Inflammatory macrophage treated with lipopolysaccharide for 4 hours (primary cell): ENCODE data around the gene EPAS1.
A peak's percentile ranks its signal among the peaks of the same experiment; 100 is the strongest.

Source experiments
- DNase-seq: peaks from one replicate; pipeline ENCODE4 v3.0.0-alpha.2; 2020

The EPAS1 gene

DNA sequence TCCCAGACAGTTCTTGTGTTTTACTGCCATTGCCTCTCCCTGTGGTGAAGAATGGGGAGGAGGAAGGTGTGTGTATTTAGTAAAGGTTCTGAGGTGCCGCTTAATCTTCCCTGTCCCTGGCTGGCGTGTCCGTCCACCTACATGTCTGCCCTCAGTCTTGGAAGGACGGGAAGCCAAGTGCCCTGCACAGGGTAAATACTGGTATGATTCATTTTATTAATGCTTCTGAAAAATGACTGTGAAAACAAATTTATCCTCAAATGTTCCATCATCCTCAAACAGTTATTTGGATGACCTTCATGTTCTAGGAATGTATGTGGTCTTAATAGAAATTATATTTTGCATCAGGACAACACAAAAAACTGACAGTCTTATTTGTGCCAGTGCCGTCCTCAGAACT, 6.6 kb downstream of the EPAS1 start:
- no peak for DNase-seq

DNA sequence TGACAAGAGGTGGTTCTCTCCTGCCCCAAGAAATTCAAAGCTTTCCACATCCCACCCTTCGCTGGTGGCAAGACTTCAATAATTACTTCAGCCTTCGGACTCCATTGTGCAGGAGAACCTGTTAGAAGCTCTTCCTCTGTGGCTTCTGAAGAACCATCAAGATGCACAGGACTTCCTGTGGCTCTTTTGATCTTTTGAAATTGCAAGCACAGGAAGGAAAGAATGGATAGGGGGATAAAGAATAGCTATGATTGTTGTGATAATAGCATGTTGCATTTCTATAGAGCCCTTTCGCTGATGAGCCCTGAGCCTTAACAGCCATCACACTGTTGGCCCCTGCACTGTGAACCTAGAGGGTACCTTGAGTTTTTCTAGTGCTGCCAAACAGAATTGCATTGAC, 7.4 kb downstream of the EPAS1 start:
- no peak for DNase-seq

DNA sequence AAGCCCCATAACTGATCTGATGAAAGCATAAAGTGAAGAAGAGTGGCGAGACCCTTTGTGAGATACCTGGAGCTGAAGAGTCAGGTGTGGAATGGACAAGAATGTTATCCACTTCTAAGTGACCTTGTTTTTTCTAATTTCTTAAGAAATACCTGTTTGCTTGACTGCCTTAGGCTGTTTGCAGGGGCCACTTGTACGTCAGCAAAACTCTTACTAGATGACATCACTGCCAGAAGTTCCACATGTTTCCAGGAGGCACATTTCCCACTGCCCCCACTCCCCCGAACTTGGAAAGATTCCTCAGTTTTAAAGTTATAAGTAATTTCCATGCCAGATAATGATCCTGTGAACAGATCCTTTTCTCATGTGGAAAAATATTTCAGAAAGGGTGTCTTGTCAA, 8.0 kb downstream of the EPAS1 start:
- no peak for DNase-seq

DNA sequence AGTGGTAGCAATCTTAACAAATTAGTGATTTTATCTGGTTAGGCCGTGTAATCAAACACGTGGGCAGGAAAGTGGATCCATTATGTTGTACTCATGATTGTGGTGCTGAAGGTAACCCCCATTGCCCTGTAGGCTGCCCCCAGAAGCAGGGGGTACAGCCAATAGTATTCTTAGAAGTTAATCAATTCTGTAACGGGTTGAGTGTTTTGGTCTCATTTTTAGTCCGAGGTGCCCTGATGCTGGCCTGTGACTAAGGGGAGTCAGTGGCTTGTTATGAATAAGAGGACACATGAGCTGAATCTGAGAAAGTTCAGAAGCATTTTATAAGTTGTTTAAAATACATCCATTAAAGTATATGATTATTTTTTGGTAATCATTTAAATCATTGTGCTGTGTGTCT, 8.6 kb downstream of the EPAS1 start:
- DNase-seq: no peak

DNA sequence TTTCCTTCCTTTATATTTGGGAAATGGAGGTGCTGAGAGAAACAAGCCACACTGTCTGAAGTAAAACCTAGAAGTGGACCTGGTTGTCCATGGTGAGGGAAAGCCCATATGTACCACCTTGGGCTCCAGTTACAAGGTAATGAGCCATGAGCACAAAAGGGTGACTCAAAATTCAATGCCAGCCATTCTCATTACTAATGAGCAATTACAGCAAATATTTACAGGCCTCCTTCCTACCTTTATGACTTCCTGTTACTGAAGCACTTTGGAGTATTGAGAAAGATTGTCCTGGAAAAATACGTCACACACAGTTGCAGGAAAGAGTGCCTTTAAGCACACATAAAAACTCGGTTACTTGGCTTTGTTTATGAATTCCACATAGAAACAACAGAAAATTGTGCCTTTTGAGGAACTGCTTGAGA, 9.1 kb downstream of the EPAS1 start:
- peak; percentile 33 for DNase-seq

DNA sequence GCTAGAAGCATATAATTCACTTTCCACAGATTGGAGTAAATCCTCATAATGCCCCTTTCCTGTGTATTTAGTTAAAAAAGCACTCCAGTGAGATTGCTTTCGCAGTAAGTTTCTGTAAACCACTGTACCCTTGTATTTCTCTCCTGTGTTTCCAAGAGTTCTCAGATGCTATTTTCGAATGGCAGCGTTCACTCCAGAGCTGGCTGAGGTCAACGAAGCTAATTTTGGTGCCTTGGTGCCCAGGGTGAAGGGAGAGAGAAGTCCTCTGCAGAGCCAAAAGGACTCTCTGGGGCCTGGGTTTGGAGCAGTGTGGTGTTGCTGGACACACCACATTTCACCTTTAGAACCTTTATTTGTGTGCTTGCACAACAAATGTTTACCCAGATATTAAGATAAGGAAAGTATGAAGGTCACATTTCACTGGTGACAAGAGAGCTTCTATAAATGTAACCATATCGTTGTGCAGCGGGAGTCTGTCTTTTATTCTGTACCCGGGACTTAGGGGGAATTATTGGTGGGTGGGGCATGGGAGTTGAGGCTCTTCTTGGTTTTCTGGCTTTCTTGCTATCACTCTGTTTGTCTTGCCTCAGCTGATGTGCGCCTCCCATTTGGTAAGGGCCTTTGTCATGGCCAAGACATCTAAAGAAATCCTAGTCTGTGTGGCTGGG, 9.9 kb downstream of the EPAS1 start:
- DNase-seq: no peak

DNA sequence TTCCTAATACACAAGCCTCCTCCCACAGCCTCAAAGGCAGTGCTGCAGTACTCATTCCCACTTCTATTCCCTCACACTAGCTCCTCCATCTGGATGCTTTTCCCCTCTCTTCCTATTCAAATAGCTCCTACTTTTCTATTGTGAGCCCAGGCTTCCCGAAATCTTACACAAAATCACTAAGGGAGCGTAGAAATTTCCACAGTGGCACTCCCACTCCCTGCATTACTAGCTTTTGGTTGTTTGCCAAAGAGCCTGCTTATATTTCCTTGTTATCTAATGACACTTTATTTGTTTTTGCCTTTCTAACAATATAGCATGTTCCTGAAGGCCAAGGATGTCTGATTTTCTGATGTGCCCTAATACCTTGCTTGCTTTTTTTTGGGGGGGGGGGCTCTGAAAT, 10.9 kb downstream of the EPAS1 start:
- DNase-seq: no peak

DNA sequence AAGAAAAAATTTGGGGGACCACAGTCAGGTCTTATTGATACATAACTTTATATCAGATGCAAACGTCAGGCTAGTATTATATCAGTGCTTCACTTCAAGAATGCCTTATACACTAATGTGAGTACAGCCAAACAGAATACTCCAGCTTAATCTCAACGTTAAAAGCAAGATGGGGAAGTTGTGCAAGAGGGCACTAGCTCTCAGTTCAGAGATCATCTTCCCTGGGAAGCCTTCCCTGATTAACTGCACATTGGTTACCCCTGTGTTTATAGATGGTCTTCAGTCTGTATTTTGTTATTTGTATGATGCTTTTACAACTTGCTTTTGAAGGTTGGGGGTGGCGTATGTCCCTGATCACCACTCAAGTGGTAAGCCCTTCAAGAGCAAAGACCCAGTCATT, 11.4 kb downstream of the EPAS1 start:
- peak; percentile 38 for DNase-seq

DNA sequence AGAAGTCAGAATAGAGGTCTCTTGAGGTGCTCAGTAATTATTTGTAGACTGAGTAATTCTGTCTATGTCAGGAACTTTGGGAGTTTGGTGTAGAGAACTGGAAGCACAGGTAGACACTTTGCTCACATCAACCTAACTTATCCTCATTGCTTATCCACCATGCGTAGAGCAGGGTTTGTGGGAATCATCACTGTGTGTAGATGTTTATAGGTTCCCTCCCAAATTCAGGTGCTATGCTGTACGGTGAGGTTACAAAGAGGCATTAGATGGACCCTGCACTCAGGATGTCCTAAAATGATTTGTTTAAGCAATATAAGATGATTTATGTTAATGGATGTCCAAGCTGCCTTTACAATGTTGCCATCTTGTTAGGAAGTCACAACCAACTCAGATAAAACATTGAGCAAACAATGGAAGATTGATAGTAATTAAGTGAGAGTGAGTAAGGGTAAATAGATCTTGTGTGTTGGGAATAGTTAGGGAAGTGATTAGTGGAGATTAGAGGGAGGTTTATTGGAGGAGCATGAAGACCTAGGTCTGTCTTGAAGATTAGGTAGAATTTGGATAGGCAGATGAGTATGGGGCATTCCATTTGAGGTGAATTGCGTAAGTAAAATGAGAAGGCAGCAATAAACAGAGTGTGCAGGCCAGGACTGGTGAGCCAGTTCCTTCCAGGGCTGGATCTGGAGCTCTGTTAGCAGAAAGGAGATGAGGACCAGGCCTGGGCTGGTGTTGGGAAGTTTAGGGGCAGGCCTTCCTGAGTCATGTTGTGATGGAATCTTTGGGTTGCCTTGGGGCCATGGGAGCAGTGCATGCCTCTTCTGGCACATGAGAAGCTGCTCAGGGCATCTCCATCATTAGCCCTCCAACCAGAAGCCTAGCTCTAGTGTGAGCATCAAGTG, 12.1 kb downstream of the EPAS1 start:
- no peak for DNase-seq

DNA sequence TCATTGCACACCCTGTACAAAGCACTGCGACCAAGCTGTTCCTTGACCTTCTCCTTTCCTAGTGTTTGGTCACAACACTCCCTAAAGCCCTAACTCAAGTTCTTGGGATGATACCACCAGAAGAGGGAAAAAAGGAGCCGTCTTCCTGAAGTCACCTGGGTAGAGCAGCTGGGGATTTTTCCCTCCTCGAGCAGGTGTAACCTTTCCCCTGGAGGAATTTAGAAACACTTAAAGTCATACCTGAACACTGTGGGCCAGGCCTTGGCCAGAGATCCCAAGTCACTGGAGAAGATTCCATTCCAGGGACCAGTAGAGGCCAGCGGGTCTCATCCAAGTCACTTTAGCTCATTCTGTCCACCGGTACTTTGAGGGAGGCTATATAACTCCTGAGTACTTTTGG, 13.2 kb downstream of the EPAS1 start:
- DNase-seq: no peak

DNA sequence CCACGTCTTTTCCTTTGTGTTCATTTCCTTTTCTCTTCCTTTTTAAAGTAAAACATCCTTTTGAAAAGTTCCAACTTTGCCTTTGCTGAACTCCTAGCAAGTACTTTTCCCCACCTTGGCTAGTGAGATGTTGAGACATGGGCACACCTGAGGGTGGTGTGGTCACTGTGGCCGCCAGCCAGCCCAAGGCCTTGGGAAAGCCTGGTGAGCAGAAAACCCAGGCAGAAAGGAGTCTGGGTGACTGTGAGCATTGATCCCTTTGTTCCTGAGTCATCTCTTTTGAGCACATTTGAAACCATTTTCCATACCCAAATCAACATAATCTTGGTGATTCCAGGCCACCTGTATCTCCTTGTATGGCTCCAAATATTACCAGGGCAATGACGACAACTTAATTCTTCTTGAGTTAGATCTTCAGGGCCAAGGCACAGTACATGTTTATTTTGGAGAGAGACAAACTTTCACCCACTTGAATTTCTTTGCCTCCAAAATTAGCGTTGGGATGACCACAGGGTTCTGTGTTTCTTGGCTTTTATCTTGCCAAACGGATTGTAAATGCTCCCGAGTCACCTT, 14.5 kb downstream of the EPAS1 start:
- no peak for DNase-seq

DNA sequence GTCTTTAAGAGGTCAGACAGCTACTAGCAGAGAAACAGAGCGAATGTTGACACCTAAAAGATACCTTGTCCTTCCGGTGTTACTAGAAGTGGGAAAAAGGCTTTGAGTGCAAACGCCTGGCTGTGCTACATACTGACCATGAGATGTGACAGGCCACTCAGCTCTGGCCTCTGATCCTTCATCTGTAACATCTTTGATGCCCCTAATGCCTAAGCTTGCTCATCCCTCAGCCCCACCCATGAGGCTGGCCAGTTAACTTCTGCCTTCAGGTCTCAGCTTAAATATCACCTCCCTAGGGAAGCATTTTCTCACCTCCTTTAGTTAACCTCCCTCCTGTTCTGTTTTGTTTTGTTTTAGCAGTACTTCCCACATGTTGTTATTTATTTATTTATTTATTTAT, 15.9 kb downstream of the EPAS1 start:
- no peak for DNase-seq

DNA sequence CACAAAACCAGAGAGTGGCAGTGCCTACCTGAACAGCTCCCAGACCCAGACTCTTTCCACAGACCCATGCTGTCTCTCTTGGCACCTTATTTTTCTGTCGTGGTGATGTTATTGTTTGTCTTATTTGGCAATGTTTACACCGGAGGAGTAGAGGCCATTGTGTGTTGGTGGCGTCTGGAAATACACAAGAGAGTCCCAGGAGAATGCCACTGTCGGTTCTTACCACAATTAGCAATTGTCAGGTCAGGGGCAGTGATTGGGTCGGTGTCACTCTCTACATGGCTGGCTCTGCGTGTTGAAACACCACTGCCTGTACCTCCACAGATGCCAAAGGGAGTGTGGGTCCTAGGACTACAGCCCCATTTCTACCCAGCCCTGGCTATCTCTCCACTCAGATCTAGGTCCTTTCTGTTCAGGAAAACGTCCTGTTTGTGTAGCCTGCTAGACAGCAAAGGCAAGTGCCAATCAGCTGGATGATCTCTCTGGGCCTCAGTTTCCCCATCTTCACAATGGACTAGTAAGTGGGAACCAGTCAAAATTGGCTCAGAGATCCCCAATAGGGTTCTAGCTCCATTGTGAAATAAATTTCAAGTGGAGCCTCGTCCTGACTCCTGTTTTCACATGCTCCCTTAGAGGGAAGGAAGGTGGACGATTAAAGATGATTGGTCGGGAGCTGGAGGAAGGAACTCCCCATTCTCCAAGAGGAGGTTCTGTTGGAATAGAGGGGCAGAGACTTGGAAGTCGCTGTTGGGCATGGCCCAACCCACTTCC, 17.0 kb downstream of the EPAS1 start:
- DNase-seq: no peak

DNA sequence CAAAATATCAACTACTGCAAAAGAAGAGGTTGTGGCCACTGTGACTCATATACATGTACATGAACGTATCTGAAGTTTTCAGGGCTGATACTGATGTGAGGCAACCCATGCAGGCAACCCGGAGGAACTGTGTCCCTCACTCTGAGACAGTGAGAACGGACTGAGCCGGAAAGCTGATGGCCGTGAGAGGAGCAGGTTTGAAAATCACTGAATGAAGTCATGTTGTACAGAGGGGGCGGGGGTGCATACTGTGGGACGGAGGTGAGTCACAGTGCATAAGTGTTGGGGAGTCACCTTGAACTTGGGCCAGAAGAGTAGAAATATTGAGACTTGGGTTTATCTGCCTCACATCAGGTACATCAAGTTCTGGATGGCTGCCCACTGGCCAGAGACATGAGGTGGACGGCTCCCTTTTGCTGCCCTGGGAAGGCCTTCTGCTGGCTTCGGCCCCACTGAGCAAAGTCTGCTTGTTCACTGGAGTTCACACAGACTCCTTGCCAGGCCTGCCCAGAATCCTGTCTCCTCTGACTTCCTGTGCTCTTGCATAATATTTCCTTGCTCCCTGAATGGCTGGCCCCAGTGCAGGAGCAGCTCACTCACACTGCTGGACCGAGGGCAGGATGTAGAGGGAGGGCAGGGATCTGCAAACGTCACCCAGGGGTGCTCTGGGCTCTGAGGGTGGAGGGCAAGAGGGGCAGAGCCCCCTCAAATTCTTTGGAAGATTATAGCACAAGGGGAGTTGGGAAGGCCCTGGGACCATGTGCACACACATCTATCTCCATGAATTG, 18.1 kb downstream of the EPAS1 start:
- peak; percentile 67 for DNase-seq

DNA sequence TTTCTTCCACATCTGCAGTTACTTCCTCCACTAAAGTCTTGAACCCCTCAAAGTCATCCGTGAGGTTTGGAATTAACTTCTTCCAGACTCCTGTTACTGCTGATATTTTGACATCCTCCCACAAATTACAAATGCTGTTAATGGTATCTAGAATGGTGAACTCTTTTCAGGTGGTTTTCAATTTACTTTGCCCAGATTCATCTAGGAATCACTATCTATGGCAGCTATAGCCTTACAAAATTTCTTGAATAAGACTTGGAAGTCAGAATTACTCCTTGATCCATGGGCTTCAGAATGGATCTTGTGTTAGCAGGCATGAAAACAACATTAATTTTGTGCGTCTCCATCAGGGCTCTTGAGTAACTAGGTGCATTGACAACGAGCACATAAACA, 19.9 kb downstream of the EPAS1 start:
- no peak for DNase-seq

DNA sequence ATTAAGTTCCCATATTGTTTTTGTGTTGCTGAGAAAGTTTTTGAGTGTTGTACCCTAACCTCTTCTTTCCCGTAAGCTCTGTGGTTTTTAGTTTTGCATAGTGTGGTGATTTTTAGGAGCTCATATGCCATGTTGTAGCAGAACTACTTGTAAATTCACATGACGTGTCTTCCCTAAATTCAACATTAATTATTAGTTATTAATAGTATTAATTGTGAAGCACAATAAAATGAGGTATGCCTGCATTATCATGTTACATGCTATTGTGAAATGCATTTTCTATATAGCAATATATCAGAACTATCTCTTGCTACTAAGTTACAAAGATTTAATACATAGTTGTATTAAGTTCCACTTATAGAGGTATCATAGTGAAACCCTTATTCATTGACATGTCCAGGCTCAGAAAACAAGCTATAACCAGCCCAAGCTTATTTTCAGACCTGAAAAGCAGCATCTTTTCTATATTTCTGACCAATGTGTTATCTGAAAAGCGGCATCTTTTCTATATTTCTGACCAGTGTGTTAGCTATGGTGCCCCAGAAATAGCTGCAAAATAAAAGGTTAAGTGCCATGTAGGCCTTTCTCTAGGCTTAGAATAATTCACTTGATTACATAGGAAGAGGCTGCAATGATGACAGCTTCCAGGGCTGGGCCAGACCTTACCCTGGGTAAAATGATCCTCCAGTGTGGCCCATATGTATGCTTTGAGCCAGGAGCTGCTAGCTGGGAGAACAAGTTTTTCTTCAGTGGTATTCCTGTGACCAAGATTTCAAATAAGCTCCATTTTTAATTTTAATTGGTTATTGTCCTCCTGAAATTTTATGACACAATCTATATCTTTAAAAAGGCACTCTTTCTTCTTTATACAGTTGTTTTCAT, 21.6 kb downstream of the EPAS1 start:
- no peak for DNase-seq

DNA sequence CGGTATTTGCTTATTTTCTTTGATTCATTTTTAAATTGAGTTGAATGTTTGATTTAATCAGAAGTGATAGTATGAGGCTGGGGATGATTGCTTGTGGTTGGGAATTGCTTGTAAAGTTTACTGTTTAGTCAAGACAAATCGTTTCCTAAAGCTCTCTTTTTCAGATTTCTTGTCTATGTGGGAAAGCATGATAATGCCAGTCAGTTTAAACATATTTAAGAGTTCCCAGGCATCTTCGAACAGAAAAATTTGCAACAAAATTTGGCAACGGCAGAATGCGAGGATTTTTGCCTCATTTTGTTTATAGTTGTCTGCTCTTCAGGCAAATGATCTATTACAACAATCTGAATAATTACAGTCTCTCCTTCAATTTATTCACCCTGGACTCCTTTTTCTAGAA, 22.5 kb downstream of the EPAS1 start:
- no peak for DNase-seq

DNA sequence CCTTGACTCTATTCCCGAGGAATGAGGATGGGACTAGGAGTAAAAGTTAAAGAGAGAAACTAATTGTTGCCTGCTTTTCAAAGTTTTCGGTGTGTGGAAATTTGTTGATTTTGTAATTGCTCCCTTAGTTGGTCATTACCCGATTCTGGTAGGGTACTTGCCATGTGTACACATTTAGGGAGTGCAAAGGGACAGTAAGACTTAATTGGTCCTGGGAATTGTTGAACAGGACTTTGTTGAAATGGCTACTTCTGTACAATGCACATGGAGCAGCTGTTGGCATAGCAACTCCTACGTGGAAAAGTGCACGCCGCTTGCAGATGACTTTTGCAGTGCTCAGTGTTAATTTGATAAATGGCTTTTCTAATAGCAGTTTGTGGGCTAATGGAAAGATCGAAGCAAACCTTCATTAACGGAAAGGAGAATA, 22.9 kb downstream of the EPAS1 start:
- DNase-seq: no peak

DNA sequence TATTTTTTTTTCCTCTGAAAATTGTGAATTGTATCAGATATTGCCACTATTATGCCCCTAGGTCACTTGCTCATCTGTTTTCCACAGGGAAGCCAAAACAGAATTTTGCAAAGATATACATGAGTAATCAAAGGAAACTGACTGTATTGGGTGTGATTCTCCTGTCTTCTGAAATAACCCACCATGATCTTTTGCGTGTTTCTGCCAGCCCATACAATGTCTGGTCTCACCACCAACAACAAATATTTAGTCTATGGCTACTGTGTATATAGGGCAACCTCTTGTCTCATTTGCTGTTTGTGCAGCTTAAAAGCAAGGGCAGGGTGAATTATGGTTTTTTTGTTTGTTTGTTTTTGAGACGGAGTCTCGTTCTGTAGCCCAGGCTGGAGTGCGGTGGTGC, 26.5 kb downstream of the EPAS1 start:
- no peak for DNase-seq

DNA sequence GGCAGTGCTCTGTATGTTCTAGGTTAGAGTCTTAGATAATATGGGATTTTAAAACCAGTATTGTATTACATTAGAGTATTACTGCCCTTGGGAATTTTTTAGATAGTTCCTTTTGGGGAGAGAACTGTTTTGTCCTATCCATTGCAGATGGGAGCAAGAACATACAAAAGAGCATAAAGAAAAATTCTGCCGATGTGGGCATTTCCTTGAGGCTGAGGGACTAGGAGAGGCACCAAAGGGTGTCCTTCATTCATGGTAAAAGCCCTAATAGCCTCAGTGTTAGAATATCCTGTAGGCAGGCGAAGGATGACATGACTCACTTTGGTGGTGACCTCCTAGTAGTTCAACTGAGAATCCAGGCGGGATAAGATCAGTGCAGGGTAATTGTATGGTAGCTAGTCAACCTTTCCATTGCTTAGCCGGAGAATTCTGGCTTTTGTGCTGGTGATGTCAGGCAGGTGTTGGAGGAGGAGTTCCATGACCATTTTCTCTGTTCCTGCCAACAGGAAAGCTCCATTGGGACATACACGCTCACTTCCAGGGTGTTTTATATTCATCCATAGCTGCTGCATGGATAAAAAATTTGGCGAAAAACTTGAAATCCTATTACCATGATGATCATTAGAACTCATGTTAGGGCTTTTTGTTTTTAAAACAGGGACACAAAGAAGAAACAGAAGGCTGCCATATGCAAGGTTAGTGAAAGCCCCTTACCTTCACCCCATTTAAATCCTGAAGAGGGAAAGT, 28.1 kb downstream of the EPAS1 start:
- no peak for DNase-seq
